PC-9 (cell line): ENCODE measurements around the gene PRSS57.

ENCODE experiments used
- CTCF ChIP-seq: fragments of 200-600 bp; sonication (generic); conservative IDR thresholded peaks from 2 replicates; pipeline ENCODE4 v1.6.1; 2017; ENCODE audit warnings: mixed run types, antibody characterized with exemption, mild to moderate bottlenecking, moderate library complexity
- EZH2 ChIP-seq: fragments of 200-600 bp; sonication (generic); IDR thresholded peaks from 2 replicates; pipeline ENCODE4 v1.8.0; 2017; ENCODE audit warnings: antibody characterized with exemption, low read depth

- TF ChIP-seq CTCF = no peak
- TF ChIP-seq EZH2 = no peak
These were observed 18.7 kb downstream of the PRSS57 start, which contains the start of gene FSTL3 for GRCh38 chr19:676339-677105.
